H9 (cell line): ENCODE data around the gene TMEM273. TPM values are rescaled to one million over a fixed set of nuclear protein-coding genes. Genes with fewer than 3 reads are reported as not detected.

Experiments
- DNase-seq: peaks from one replicate; pipeline ENCODE4 v3.0.0-alpha.2; 2017
- H2AFZ ChIP-seq: one replicate; pipeline ENCODE4 v1.6.1; 2013; ENCODE audit warnings: mild to moderate bottlenecking, low read length, control low read depth, moderate library complexity
- H2AK5ac ChIP-seq: 2 replicates; pipeline ENCODE4 v1.6.1; 2013; ENCODE audit warnings: low read length, control low read depth, mixed read lengths; ENCODE audit not compliant: insufficient read length
- H2BK120ac ChIP-seq: one replicate; pipeline ENCODE4 v1.6.1; 2013; ENCODE audit warnings: low read depth, mild to moderate bottlenecking, low read length, control low read depth, inconsistent platforms; ENCODE audit not compliant: poor library complexity, severe bottlenecking
- H2BK12ac ChIP-seq: 2 replicates; pipeline ENCODE4 v1.6.1; 2013; ENCODE audit warnings: low read length, control low read depth, mixed read lengths, low read depth; ENCODE audit not compliant: insufficient read length
- H2BK15ac ChIP-seq: 2 replicates; pipeline ENCODE4 v1.6.1; 2013; ENCODE audit warnings: low read depth, low read length, control low read depth
- H2BK20ac ChIP-seq: one replicate; pipeline ENCODE4 v1.6.1; 2013; ENCODE audit warnings: low read depth, mild to moderate bottlenecking, low read length, control low read depth, inconsistent platforms; ENCODE audit not compliant: poor library complexity, severe bottlenecking
- H2BK5ac ChIP-seq: 2 replicates; pipeline ENCODE4 v1.6.1; 2013; ENCODE audit warnings: low read length, control low read depth, mixed read lengths; ENCODE audit not compliant: insufficient read length
- H3K14ac ChIP-seq: 2 replicates; pipeline ENCODE4 v1.6.1; 2013; ENCODE audit warnings: low read length, control low read depth; ENCODE audit not compliant: insufficient read depth
- H3K18ac ChIP-seq: 2 replicates; pipeline ENCODE4 v1.6.1; 2013; ENCODE audit warnings: low read depth, mild to moderate bottlenecking, mixed read lengths, low read length, control low read depth; ENCODE audit not compliant: insufficient read length
- H3K23ac ChIP-seq: 2 replicates; pipeline ENCODE4 v1.6.1; 2013; ENCODE audit warnings: low read length, control low read depth, mixed read lengths, low read depth; ENCODE audit not compliant: insufficient read length
- H3K23me2 ChIP-seq: 2 replicates; pipeline ENCODE4 v1.6.1; 2013; ENCODE audit warnings: low read depth, mild to moderate bottlenecking, mixed read lengths, low read length, control low read depth; ENCODE audit not compliant: insufficient read length, poor library complexity, severe bottlenecking
- H3K27ac ChIP-seq: 2 replicates; pipeline ENCODE4 v1.5.1; 2013; ENCODE audit warnings: low read length, control low read depth, mixed read lengths, low read depth; ENCODE audit not compliant: insufficient read length
- H3K27me3 ChIP-seq: 2 replicates; pipeline ENCODE4 v1.6.1; 2013; ENCODE audit warnings: low read length, control low read depth, inconsistent platforms; ENCODE audit not compliant: insufficient read depth
- H3K4ac ChIP-seq: 2 replicates; pipeline ENCODE4 v1.6.1; 2013; ENCODE audit warnings: low read depth, mild to moderate bottlenecking, control low read depth, inconsistent platforms, low read length, moderate library complexity
- H3K4me1 ChIP-seq: 2 replicates; pipeline ENCODE4 v1.6.1; 2013; ENCODE audit warnings: low read length, control low read depth, inconsistent platforms; ENCODE audit not compliant: insufficient read depth
- H3K4me2 ChIP-seq: 2 replicates; pipeline ENCODE4 v1.6.1; 2013; ENCODE audit warnings: low read length, control low read depth, mixed read lengths; ENCODE audit not compliant: insufficient read length, insufficient read depth
- H3K56ac ChIP-seq: 2 replicates; pipeline ENCODE4 v1.6.1; 2013; ENCODE audit warnings: low read depth, mild to moderate bottlenecking, mixed read lengths, low read length, control low read depth; ENCODE audit not compliant: insufficient read length
- H3K79me1 ChIP-seq: 2 replicates; pipeline ENCODE4 v1.6.1; 2013; ENCODE audit warnings: low read depth, mild to moderate bottlenecking, moderate library complexity, low read length, control low read depth, inconsistent platforms; ENCODE audit not compliant: insufficient read depth, poor library complexity, severe bottlenecking
- H3K79me2 ChIP-seq: 2 replicates; pipeline ENCODE4 v1.6.1; 2013; ENCODE audit warnings: low read length, control low read depth, inconsistent platforms; ENCODE audit not compliant: insufficient read depth
- H3K9ac ChIP-seq: 2 replicates; pipeline ENCODE4 v1.6.1; 2013; ENCODE audit warnings: low read length, control low read depth, mixed read lengths; ENCODE audit not compliant: insufficient read length; ENCODE audit errors: extremely low read depth
- H3K9me3 ChIP-seq: one replicate; pipeline ENCODE4 v1.6.1; 2013; ENCODE audit warnings: low read depth, low read length, inconsistent platforms; ENCODE audit not compliant: control insufficient read depth
- H3T11ph ChIP-seq: one replicate; pipeline ENCODE4 v1.6.1; 2013; ENCODE audit warnings: mild to moderate bottlenecking, low read length, control low read depth, inconsistent platforms
- H4K20me1 ChIP-seq: one replicate; pipeline ENCODE4 v1.6.1; 2013; ENCODE audit not compliant: control insufficient read depth, insufficient read length, insufficient read depth
- H4K5ac ChIP-seq: 2 replicates; pipeline ENCODE4 v1.6.1; 2013; ENCODE audit warnings: low read depth, mild to moderate bottlenecking, mixed read lengths, low read length, control low read depth; ENCODE audit not compliant: insufficient read length
- H4K8ac ChIP-seq: replicated peaks from 2 replicates; pipeline ENCODE4 v1.6.1; 2013; ENCODE audit warnings: low read length, control low read depth, mixed read lengths, low read depth; ENCODE audit not compliant: insufficient read length
- H4K91ac ChIP-seq: 2 replicates; pipeline ENCODE4 v1.6.1; 2013; ENCODE audit warnings: low read depth, mild to moderate bottlenecking, moderate library complexity, mixed read lengths, low read length, control low read depth; ENCODE audit not compliant: insufficient read length
- H3K27ac Mint-ChIP-seq, 3 experiments: 2 replicates in 2 of 3; 3 replicates in 1 of 3; pipeline ENCODE4 v1.8.0; 2020 to 2021; ENCODE audit warnings: mixed read lengths in 3 of 3, mild to moderate bottlenecking in 1 of 3, moderate library complexity in 1 of 3
- H3K27me3 Mint-ChIP-seq: 2 replicates; pipeline ENCODE4 v1.8.0; 2021; ENCODE audit warnings: low read depth, mild to moderate bottlenecking, moderate library complexity, mixed read lengths
- H3K36me3 Mint-ChIP-seq, 3 experiments: 2 replicates in 2 of 3; 3 replicates in 1 of 3; pipeline ENCODE4 v1.8.0; 2020 to 2021; ENCODE audit warnings: low read depth in 3 of 3, mixed read lengths in 3 of 3; ENCODE audit not compliant: insufficient read depth in 1 of 3
- H3K4me1 Mint-ChIP-seq, 2 experiments: 2 replicates each; pipeline ENCODE4 v1.8.0; 2020; ENCODE audit warnings: mixed read lengths in 2 of 2
- H3K4me3 Mint-ChIP-seq, 2 experiments: 2 replicates in 1 of 2; 3 replicates in 1 of 2; pipeline ENCODE4 v1.8.0; 2020 to 2021; ENCODE audit warnings: mild to moderate bottlenecking in 2 of 2, mixed read lengths in 2 of 2, moderate library complexity in 1 of 2
- H3K9me3 Mint-ChIP-seq, 2 experiments: 2 replicates in 1 of 2; 3 replicates in 1 of 2; pipeline ENCODE4 v1.8.0; 2020; ENCODE audit warnings: mild to moderate bottlenecking in 2 of 2, mixed read lengths in 2 of 2, moderate library complexity in 1 of 2
- CTCF ChIP-seq: fragments of 200-600 bp; sonication (generic); conservative IDR thresholded peaks from 3 replicates; pipeline ENCODE4 v1.8.0; 2021; ENCODE audit warnings: antibody characterized with exemption, mild to moderate bottlenecking
- whole genome bisulfite sequencing: extraction: QIAGEN DNeasy Blood & Tissue Kit; methylation state at CpG from one replicate; pipeline ENCODE4 v1.1.7; 2013; ENCODE audit warnings: missing lambda C conversion rate, low lambda C conversion rate, mixed read lengths; ENCODE audit not compliant: insufficient read length; ENCODE audit errors: extremely low coverage; 5-methylcytosine and 5-hydroxymethylcytosine counted together
- total RNA-seq: library from RNA; stranded (reverse); gene quantifications from 2 replicates; pipeline ENCODE4 v1.2.1, GENCODE V29; 2021

TMEM273 gene
- total RNA-seq, 1 experiment from 2014 or later, result not detected

- H3K27ac Mint-ChIP-seq, result no peak overlapping the region
Measured at GRCh38 chr10:49108656-49109055, 79.5 kb downstream of the TMEM273 start.

More at GRCh38 chr10:49108656-49109055, 79.5 kb downstream of the TMEM273 start:
- H3K9me3 Mint-ChIP-seq, result no peaks in the 10 kb centered on the region
- Histone ChIP-seq H3K4me1 (no peaks in the 10 kb centered on the region), H3K23me2 (no peaks in the 10 kb centered on the region), H2BK120ac (no peak overlapping the region), H3K4me2 (no peak overlapping the region), H3K23ac (no peak overlapping the region), H3K14ac (peak overlapping the region; percentile 46; the same call in 1 of the 2 replicates), H2AFZ (no peak overlapping the region), H4K91ac (no peak overlapping the region), H2AK5ac (no peak overlapping the region), H2BK12ac (no peak overlapping the region), H3K56ac (no peak overlapping the region), H3K4ac (no peak overlapping the region), H3K9me3 (no peaks in the 10 kb centered on the region), H3K18ac (no peak overlapping the region), H4K20me1 (no peaks in the 10 kb centered on the region), H4K8ac (no peak overlapping the region), H3K9ac (no peak overlapping the region), H2BK5ac (no peak overlapping the region), H3K79me2 (no peaks in the 10 kb centered on the region), H3T11ph (no peak overlapping the region), H4K5ac (no peak overlapping the region), H3K27me3 (no peaks in the 10 kb centered on the region), H2BK15ac (no peak overlapping the region), H3K79me1 (no peaks in the 10 kb centered on the region), H2BK20ac (no peak overlapping the region), H3K27ac (no peak overlapping the region)
- peaks cover 7% of the 10 kb centered on the region in 2 experiments; a peak in 3 of 4 replicates for H3K4me1 Mint-ChIP-seq
- no peak overlapping the region for H3K4me3 Mint-ChIP-seq
- WGBS, result no CpG with 5 or more reads among the region's 7 CpGs
- H3K27me3 Mint-ChIP-seq, result peaks cover 2% of the 10 kb centered on the region; the same call in 1 of the 2 replicates
- no peak for TF ChIP-seq CTCF
- no peak for DNase-seq
- no peaks in the 10 kb centered on the region; a peak in 1 of 7 replicates for H3K36me3 Mint-ChIP-seq
